ENCODE data around the gene F11.

DNA sequence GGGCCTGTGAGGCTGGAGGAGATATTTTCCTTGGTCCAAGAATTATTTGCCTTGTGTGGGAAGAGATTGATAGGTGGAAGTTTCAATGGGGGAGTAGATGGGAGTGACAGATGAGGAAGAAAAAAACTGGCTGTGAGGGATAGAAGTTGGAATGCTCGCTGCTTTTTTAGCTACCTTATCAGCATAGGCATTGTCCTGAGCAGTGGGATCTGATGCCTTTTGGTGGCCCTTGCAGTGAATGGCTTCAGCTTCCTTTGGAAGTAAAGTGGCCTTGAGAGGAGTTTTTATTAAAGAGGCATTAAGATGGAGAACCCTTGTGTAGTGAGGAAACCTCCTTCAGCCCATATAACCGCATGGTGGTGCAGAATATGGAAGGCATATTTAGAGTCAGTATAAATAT is 22.7 kb upstream of the F11 start:
- TF ChIP-seq, protein P1, sequence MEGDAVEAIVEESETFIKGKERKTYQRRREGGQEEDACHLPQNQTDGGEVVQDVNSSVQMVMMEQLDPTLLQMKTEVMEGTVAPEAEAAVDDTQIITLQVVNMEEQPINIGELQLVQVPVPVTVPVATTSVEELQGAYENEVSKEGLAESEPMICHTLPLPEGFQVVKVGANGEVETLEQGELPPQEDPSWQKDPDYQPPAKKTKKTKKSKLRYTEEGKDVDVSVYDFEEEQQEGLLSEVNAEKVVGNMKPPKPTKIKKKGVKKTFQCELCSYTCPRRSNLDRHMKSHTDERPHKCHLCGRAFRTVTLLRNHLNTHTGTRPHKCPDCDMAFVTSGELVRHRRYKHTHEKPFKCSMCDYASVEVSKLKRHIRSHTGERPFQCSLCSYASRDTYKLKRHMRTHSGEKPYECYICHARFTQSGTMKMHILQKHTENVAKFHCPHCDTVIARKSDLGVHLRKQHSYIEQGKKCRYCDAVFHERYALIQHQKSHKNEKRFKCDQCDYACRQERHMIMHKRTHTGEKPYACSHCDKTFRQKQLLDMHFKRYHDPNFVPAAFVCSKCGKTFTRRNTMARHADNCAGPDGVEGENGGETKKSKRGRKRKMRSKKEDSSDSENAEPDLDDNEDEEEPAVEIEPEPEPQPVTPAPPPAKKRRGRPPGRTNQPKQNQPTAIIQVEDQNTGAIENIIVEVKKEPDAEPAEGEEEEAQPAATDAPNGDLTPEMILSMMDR (IDR thresholded peaks at IDR 0.05; ENCODE audit: low read depth, low read length, poor library complexity, severe bottlenecking) = no peak
- no peak for TF ChIP-seq EZH2phosphoT487 (IDR thresholded peaks at IDR 0.05; ENCODE audit: borderline replicate concordance, low read length)
